ENCODE results near the gene PANK1.

The PANK1 gene

DNA sequence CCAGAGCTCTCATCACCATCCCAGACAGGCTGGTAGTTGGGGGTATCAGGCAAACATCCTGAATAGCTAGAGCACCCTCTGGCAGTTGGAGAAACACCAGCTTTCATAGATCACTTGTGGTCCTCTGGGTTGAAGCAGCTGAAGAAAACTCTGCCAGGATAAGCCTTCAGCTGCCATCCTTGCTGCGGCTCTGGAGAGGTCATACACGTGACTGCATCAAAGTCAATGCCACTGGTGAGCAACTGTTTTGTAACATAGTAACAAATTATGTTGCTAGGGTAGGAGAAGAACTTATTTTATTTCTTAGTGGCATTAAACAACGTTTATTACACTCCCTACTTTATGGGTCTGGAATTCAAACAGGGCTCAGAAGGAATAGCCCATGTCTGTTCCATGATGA, 19.2 kb upstream of the PANK1 start:
- DNase-seq (ENCODE audit: low spot score): no peak
- H3K27ac ChIP-seq: no peak overlapping the region
- TF ChIP-seq, protein P1, sequence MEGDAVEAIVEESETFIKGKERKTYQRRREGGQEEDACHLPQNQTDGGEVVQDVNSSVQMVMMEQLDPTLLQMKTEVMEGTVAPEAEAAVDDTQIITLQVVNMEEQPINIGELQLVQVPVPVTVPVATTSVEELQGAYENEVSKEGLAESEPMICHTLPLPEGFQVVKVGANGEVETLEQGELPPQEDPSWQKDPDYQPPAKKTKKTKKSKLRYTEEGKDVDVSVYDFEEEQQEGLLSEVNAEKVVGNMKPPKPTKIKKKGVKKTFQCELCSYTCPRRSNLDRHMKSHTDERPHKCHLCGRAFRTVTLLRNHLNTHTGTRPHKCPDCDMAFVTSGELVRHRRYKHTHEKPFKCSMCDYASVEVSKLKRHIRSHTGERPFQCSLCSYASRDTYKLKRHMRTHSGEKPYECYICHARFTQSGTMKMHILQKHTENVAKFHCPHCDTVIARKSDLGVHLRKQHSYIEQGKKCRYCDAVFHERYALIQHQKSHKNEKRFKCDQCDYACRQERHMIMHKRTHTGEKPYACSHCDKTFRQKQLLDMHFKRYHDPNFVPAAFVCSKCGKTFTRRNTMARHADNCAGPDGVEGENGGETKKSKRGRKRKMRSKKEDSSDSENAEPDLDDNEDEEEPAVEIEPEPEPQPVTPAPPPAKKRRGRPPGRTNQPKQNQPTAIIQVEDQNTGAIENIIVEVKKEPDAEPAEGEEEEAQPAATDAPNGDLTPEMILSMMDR (IDR thresholded peaks at IDR 0.05): no peak
- no peak overlapping the region for H3K4me3 ChIP-seq

DNA sequence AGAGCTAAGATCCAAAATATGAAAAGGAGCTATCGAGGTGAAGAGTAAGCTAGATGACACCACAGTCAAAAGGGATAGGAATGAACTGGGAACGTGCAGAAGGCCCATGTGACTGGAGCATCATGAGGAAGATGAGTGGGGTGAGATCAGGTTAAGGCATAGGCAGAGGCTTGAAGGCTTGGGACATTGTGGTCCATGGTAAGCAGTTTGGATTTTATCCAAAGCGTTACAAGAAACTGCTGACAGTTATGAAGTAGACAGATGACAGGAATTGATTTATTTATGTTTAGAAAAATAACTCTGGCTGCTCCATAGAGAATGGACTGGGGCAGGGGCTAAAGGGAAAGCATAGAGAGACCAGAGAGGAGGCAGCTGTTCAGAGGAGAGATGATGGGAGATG, 18.1 kb upstream of the PANK1 start:
- no peak for DNase-seq (ENCODE audit: low spot score)
- H3K27ac ChIP-seq: no peak overlapping the region
- H3K4me3 ChIP-seq: no peak overlapping the region
- TF ChIP-seq, protein P1 (IDR thresholded peaks at IDR 0.05): no peak

DNA sequence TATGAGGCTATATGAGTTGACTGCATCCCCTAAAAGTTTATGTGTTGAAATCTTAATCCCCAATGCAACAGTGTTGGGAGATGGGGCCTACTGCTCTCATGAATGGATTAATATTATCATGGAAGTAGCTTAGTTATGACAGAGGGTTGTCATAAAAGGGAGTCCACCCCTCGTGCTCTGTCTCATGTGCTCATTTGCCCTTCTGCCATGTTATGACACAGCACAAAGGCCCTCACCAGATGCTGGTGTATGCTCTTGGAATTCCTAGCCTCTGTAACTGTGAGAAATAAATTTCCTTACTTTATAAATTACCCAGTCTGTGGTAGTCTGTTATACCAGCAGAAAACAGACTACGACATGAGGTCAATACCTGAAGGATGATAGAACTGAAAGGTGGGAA, 17.6 kb upstream of the PANK1 start:
- H3K27ac ChIP-seq: no peak overlapping the region
- no peak overlapping the region for H3K4me3 ChIP-seq
- DNase-seq (ENCODE audit: low spot score): no peak
- TF ChIP-seq, protein P1 (IDR thresholded peaks at IDR 0.05): no peak

DNA sequence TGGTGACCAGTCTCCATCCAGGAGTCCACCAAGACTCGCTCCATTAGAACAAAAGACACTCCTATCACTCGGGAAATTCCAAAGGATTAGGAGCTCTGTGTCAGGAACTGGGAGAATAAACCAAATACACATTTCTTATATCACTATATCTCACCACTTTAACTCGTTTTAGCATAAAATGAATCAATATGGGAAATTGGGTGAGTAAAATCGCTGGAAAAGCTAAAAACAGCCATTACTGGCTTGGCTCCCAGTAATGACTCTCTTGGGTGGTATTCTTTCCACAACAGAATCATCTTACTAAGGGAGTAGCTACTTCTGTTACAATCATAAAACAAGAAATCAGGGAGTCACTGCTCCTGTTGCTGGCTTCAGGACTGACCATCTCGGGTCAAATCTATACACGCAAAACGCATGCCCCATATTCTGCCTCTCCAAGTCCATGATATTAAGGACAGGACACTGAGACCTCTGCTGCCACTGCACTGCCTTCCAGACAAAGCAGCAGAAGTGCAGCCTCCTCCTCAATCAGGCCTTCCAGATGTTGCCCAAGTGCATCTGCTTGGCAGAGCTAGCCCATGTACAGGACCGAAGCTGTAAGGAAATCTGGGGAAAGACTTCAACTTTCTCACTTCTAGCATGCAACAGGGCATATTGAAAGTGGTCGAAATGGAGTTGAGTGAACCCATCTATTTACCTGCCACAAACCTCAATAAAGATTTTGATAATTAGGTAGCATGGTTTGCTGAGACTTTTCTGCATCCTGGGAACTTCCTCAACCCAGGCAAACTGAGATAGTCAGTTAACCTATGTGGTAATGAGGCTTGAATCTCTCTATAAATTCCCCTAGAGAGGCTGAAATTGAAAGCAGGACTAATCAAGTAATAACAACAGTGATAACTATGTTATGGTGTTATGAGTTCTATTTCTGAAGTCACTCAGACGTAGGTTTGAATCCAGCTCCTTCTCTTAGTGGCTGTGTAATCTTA, 14.4 kb upstream of the PANK1 start:
- Histone ChIP-seq H3K27ac (no peak overlapping the region), H3K4me3 (no peak overlapping the region)
- TF ChIP-seq, protein P1 (IDR thresholded peaks at IDR 0.05): no peak
- no peak for DNase-seq (ENCODE audit: low spot score)

DNA sequence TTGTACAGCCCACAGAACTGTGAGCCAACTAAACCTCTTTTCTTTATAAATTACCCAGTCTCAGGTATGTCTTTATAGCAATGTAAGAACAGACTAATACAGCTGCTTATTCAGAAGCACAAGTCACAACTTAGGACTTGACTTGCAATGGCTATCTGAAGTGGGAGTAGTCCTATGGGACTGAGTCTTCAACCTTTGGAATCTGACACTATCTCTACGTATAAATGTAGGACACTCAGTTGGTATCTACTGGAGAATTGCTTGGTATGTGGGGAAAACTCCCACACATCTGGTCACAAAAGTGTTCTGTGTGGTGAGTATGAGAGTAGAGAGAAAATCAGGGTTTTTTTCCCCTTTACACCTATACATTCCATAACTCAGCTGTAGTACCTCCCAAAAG, 12.3 kb upstream of the PANK1 start:
- no peak for DNase-seq (ENCODE audit: low spot score)
- no peak overlapping the region for H3K27ac ChIP-seq
- H3K4me3 ChIP-seq: no peak overlapping the region
- TF ChIP-seq, protein P1 (IDR thresholded peaks at IDR 0.05): no peak

DNA sequence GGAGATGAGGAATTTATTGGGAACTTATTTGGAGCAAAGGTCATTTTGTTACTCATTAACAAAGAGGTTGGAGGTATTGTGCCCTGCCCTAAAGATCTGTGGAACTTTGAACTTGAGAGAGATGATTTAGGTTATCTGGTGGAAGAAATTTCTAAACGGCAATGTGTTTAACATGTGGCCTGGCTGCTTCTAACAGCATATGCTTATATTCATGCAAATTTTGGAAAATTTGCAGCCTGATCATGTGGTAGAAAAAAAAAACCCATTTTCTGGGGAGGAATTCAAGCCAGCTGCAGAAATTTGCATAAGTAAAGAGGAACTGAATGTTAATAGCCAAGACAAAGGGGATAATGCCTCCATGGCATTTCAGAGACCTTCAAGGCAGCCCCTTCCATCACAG, 10.7 kb upstream of the PANK1 start:
- no peak for DNase-seq (ENCODE audit: low spot score)
- TF ChIP-seq, protein P1 (IDR thresholded peaks at IDR 0.05): no peak
- Histone ChIP-seq H3K27ac (no peak overlapping the region), H3K4me3 (no peak overlapping the region)

DNA sequence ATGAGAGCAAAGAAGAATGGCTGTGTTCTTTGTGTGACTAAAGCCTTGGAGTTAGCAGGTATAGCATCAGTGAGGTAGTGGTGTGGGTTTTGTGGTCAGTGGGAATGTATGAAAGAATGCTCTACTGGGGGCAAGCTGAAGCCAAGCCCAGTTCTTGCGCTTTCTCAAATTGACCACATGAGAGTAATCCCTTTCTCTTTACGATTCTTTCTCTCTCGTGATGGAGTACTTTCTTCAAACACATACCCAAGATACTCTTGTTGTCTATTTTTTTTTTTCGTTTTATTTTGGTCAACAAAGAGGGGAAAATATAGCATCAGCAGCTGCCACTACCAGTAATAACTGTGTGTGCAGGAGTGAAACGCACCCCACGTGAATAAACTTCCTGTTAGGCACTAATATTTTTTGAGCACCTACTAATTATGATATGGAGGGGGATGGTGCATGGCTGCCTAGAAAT, 8.4 kb upstream of the PANK1 start:
- TF ChIP-seq, protein P1 (IDR thresholded peaks at IDR 0.05): no peak
- Histone ChIP-seq H3K27ac (no peak overlapping the region), H3K4me3 (no peak overlapping the region)
- DNase-seq (ENCODE audit: low spot score): no peak
